NCI-H1092 (cell line): ENCODE results near the gene SRR.
"Not testable (repeated sequence)": the region's sequence is repeated elsewhere in the genome, so short reads cannot be mapped to it uniquely, and the experiment has no call there.

Experiments
- DNase-seq: peaks from one replicate; lab custom pipeline; 2025; lab: John Stamatoyannopoulos, UW

The SRR gene

GRCh38 chr17:2303204-2304188 lies at the start of gene SRR, which contains the start of gene SMG6:
Gene SRR (plus strand): TSS chr17:2303950. CDS start chr17:2315561, 11,611 bp downstream.
Gene SMG6 (minus strand): TSS chr17:2303785. CDS start chr17:2303720, 65 bp downstream.
- DNase-seq: peak; percentile 83

GRCh38 chr17:2258830-2259229 lies 44.9 kb upstream of the SRR start:
- not testable (repeated sequence) for DNase-seq

- no peak for DNase-seq
Observed at GRCh38 chr17:2259769-2260536, 43.8 kb upstream of the SRR start.

GRCh38 chr17:2262135-2262587 lies 41.6 kb upstream of the SRR start:
- DNase-seq: no peak

GRCh38 chr17:2263183-2264066 lies 40.3 kb upstream of the SRR start:
- no peak for DNase-seq

GRCh38 chr17:2264067-2264860 lies 39.5 kb upstream of the SRR start:
- no peak for DNase-seq

- not testable (repeated sequence) for DNase-seq
Observed at GRCh38 chr17:2265166-2265565, 38.6 kb upstream of the SRR start.

GRCh38 chr17:2266045-2266864 lies 37.5 kb upstream of the SRR start:
- DNase-seq: no peak

- DNase-seq: no peak
Observed at GRCh38 chr17:2266865-2267228, 36.9 kb upstream of the SRR start.

- no peak for DNase-seq
Observed at GRCh38 chr17:2267354-2267753, 36.4 kb upstream of the SRR start.

- no peak for DNase-seq
Observed at GRCh38 chr17:2271985-2272702, 31.6 kb upstream of the SRR start.

- DNase-seq: no peak
Observed at GRCh38 chr17:2274414-2274813, 29.3 kb upstream of the SRR start.

GRCh38 chr17:2275722-2276121 lies 28.0 kb upstream of the SRR start:
- DNase-seq: no peak

GRCh38 chr17:2277429-2278170 lies 26.1 kb upstream of the SRR start:
- DNase-seq: no peak

GRCh38 chr17:2279707-2280106 lies 24.0 kb upstream of the SRR start:
- DNase-seq: no peak

GRCh38 chr17:2282297-2282873 lies 21.4 kb upstream of the SRR start:
- no peak for DNase-seq

- DNase-seq: no peak
Observed at GRCh38 chr17:2283302-2283701, 20.4 kb upstream of the SRR start.

- no peak for DNase-seq
Observed at GRCh38 chr17:2289878-2290478, 13.8 kb upstream of the SRR start.
